GM19452 (cell line): Measurements from ENCODE around the gene MAP3K14.
"Not testable (repeated sequence)": the region's sequence is repeated elsewhere in the genome, so short reads cannot be mapped to it uniquely, and the experiment has no call there.

Source experiments
- ATAC-seq: cut with Tn5 transposase; IDR thresholded peaks from one replicate; pipeline ENCODE4 v1.9.1; 2021; ENCODE audit not compliant: unreplicated experiment

The MAP3K14 gene

GRCh38 chr17:45302220-45302619 lies 14.6 kb downstream of the MAP3K14 start:
- not testable (repeated sequence) for ATAC-seq

GRCh38 chr17:45301674-45302073 lies 15.1 kb downstream of the MAP3K14 start:
- no peak for ATAC-seq

- ATAC-seq = no peak
Measured at GRCh38 chr17:45300060-45300751, 16.6 kb downstream of the MAP3K14 start.

GRCh38 chr17:45299361-45299760 lies 17.5 kb downstream of the MAP3K14 start:
- ATAC-seq = no peak

GRCh38 chr17:45298546-45299285 lies 18.1 kb downstream of the MAP3K14 start:
- no peak for ATAC-seq

- no peak for ATAC-seq
Measured at GRCh38 chr17:45296833-45297124, 20.0 kb downstream of the MAP3K14 start.

GRCh38 chr17:45296003-45296832 lies 20.6 kb downstream of the MAP3K14 start:
- ATAC-seq = no peak

- ATAC-seq = no peak
Measured at GRCh38 chr17:45294506-45294905, 22.3 kb downstream of the MAP3K14 start.

- ATAC-seq = no peak
Measured at GRCh38 chr17:45293413-45294211, 23.2 kb downstream of the MAP3K14 start.

GRCh38 chr17:45292696-45293412 lies 24.0 kb downstream of the MAP3K14 start:
- no peak for ATAC-seq

- ATAC-seq = no peak
Measured at GRCh38 chr17:45291171-45291805, 25.5 kb downstream of the MAP3K14 start.

- no peak for ATAC-seq
Measured at GRCh38 chr17:45290269-45290765, 26.5 kb downstream of the MAP3K14 start.

- no peak for ATAC-seq
Measured at GRCh38 chr17:45289301-45290268, 27.2 kb downstream of the MAP3K14 start.

- ATAC-seq = no peak
Measured at GRCh38 chr17:45288825-45289224, 28.0 kb downstream of the MAP3K14 start.

GRCh38 chr17:45287526-45288500 lies 29.0 kb downstream of the MAP3K14 start:
- no peak for ATAC-seq

- no peak for ATAC-seq
Measured at GRCh38 chr17:45286286-45286685, 30.5 kb downstream of the MAP3K14 start.
